Neural progenitor cell (in vitro differentiated cells): Measurements from ENCODE around the gene CINP.

Experiments used
- CTCF ChIP-seq: fragments of 200-600 bp; sonication (generic); IDR thresholded peaks from 2 replicates; pipeline ENCODE4 v1.5.1; 2017; ENCODE audit warnings: antibody characterized with exemption, mild to moderate bottlenecking
- EZH2 ChIP-seq: fragments of 200-600 bp; sonication (generic); IDR thresholded peaks from 2 replicates; pipeline ENCODE4 v1.6.1; 2017; ENCODE audit warnings: antibody characterized with exemption, mild to moderate bottlenecking, moderate library complexity
- EZH2phosphoT487 ChIP-seq: fragments of 200-600 bp; sonication (generic); IDR thresholded peaks from 2 replicates; pipeline ENCODE4 v1.6.1; 2017; ENCODE audit warnings: antibody characterized with exemption

GRCh38 chr14:102316338-102316742 lies 46.4 kb downstream of the CINP start:
- TF ChIP-seq CTCF (no peak), EZH2phosphoT487 (no peak), EZH2 (no peak)
